Smooth muscle cell (in vitro differentiated cells): Measurements from ENCODE around the gene MED16. TPM values are rescaled to one million over a fixed set of nuclear protein-coding genes. Genes with fewer than 3 reads are reported as not detected.

ENCODE experiments used
- DNase-seq: peaks from one replicate; lab custom pipeline; 2025; ENCODE audit not compliant: unreplicated experiment; lab: John Stamatoyannopoulos, UW
- H2AFZ ChIP-seq: fragments of 200-600 bp; sonication (generic); 2 replicates; pipeline ENCODE4 v1.6.0; 2016; ENCODE audit warnings: antibody characterized with exemption, low read depth, mild to moderate bottlenecking
- H3F3A ChIP-seq: fragments of 200-600 bp; sonication (generic); 2 replicates; pipeline ENCODE4 v1.6.0; 2017; ENCODE audit warnings: antibody characterized with exemption, low read depth
- H3K27ac ChIP-seq: fragments of 200-600 bp; sonication (generic); 2 replicates; pipeline ENCODE4 v1.5.1; 2016; ENCODE audit warnings: low read depth, mild to moderate bottlenecking
- H3K27me3 ChIP-seq: fragments of 200-600 bp; sonication (generic); 2 replicates; pipeline ENCODE4 v1.6.1; 2016; ENCODE audit warnings: low read depth, mild to moderate bottlenecking
- H3K36me3 ChIP-seq: fragments of 200-600 bp; sonication (generic); 2 replicates; pipeline ENCODE4 v1.5.1; 2016; ENCODE audit warnings: low read depth
- H3K4me1 ChIP-seq: fragments of 200-600 bp; sonication (generic); 2 replicates; pipeline ENCODE4 v1.5.1; 2016; ENCODE audit warnings: low read depth
- H3K4me2 ChIP-seq: fragments of 200-600 bp; sonication (generic); 2 replicates; pipeline ENCODE4 v1.6.0; 2016; ENCODE audit warnings: mild to moderate bottlenecking
- H3K4me3 ChIP-seq: fragments of 200-600 bp; sonication (generic); 2 replicates; pipeline ENCODE4 v1.5.1; 2016; ENCODE audit warnings: mild to moderate bottlenecking
- H3K79me2 ChIP-seq: fragments of 200-600 bp; sonication (generic); 2 replicates; pipeline ENCODE4 v1.6.0; 2016; ENCODE audit warnings: low read depth, mild to moderate bottlenecking
- H3K9ac ChIP-seq: fragments of 200-600 bp; sonication (generic); 2 replicates; pipeline ENCODE4 v1.6.0; 2016; ENCODE audit warnings: low read depth
- H3K9me3 ChIP-seq: fragments of 200-600 bp; sonication (generic); replicated peaks from 2 replicates; pipeline ENCODE4 v1.5.1; 2016; ENCODE audit warnings: low read depth
- H4K20me1 ChIP-seq: fragments of 200-600 bp; sonication (generic); 2 replicates; pipeline ENCODE4 v1.6.0; 2016; ENCODE audit warnings: low read depth
- CTCF ChIP-seq: fragments of 200-600 bp; sonication (generic); IDR thresholded peaks from 2 replicates; pipeline ENCODE4 v1.5.1; 2017; ENCODE audit warnings: borderline replicate concordance, mild to moderate bottlenecking, antibody characterized with exemption; ENCODE audit not compliant: insufficient read depth, poor library complexity, severe bottlenecking
- WGBS: methylation state at CpG from one replicate; pipeline ENCODE4 v1.1.7; 2016; ENCODE audit warnings: low lambda C conversion rate; 5-methylcytosine and 5-hydroxymethylcytosine counted together
- polyA plus RNA-seq: library from polyadenylated mRNA; unstranded; fragments of >200 nt; fragmentation: Nextera tagmentation; extraction: Ambion mirVana; gene quantifications from 2 replicates; pipeline ENCODE4 v1.2.1, GENCODE V29; 2016
- total RNA-seq: library from RNA; depleted of rRNA; stranded (reverse); fragments of >200 nt; gene quantifications from 2 replicates; pipeline ENCODE4 v1.2.3, GENCODE V29; 2014

The MED16 gene
- total and polyA plus RNA-seq, 2 experiments from 2014 or later = 25.2 to 87.1 TPM

DNA sequence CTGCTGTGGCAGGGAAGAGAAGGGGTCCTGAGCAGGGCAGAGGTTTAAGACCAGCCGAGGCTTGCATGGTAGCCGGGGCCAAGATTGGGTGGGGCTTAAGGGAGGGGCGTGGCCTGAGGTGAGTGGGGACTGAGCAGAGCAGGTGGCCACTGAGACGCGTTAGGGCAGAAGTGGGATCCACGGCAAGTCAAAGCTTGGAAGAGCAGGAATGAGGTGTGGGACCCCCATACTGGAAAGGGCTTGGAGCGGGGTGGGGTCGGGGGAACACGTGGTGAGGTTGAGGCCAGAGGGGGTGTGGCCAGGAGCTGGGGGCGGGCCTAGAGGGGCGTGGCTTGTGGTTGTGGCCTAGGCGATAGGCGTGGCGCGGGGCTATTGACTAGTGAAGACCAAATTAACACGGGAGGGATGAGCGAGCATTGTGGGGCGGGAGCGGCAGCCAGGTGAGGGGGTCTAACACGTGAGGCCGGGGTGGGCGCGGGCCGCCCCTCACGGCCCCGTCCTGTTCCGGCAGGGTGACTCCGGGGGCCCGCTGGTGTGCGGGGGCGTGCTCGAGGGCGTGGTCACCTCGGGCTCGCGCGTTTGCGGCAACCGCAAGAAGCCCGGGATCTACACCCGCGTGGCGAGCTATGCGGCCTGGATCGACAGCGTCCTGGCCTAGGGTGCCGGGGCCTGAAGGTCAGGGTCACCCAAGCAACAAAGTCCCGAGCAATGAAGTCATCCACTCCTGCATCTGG is 30.2 kb downstream of the MED16 start:
- Histone ChIP-seq H4K20me1 (no peaks in the 10 kb centered on the region), H3K79me2 (no peaks in the 10 kb centered on the region), H3K9me3 (no peaks in the 10 kb centered on the region), H2AFZ (no peak overlapping the region), H3K4me2 (no peak overlapping the region), H3K4me3 (no peak overlapping the region), H3K9ac (no peak overlapping the region), H3K4me1 (no peaks in the 10 kb centered on the region), H3K27ac (no peak overlapping the region), H3F3A (no peaks in the 10 kb centered on the region), H3K36me3 (no peaks in the 10 kb centered on the region), H3K27me3 (peaks cover 33% of the 10 kb centered on the region)
- TF ChIP-seq CTCF = no peak
- WGBS = 15% methylated on average over 19 of the region's 48 CpGs
- DNase-seq = no peak

DNA sequence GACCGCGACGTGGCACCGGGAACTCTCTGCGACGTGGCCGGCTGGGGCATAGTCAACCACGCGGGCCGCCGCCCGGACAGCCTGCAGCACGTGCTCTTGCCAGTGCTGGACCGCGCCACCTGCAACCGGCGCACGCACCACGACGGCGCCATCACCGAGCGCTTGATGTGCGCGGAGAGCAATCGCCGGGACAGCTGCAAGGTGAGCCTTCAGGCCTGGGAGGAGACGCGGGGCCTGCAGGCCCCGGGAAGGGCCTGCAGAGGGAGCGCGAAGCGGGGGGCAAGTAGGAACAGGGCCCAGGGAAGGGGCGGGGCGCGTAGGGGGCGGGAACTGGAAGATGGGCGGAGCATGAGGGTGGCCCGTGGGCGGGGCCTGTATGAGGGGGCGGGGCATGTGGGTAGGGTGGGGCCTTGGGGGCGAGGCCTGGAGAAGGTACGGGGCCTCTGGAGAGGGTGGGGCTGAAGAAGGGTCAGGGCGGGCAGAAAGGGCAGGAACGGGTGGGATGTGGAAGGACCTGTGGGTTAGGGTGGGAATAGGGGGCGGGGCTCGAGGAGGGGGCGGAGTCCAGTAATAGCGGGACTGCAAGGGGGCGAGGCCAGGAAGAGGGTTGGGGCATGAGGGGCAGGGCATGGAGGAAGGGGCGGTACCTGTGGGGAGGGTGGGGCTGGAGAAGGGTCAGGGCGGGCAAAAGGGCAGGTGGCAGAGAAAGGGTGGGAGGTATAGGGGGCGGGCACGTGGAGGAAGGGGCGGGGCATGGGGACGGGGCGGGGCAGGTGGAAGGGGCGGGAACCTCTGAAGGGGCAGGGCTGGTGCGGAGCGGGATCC is 31.0 kb downstream of the MED16 start:
- TF ChIP-seq CTCF = no peak
- no peaks in the 10 kb centered on the region for H4K20me1 ChIP-seq
- H3K9ac ChIP-seq = no peak overlapping the region
- peaks cover 33% of the 10 kb centered on the region for H3K27me3 ChIP-seq
- H3K4me1 ChIP-seq = no peaks in the 10 kb centered on the region
- no peaks in the 10 kb centered on the region for H3F3A ChIP-seq
- H2AFZ ChIP-seq = no peak overlapping the region
- no peak overlapping the region for H3K4me3 ChIP-seq
- no peaks in the 10 kb centered on the region for H3K36me3 ChIP-seq
- H3K4me2 ChIP-seq = no peak overlapping the region
- no peak overlapping the region for H3K27ac ChIP-seq
- H3K9me3 ChIP-seq = no peaks in the 10 kb centered on the region
- 7% methylated on average over 34 of the region's 60 CpGs for WGBS
- DNase-seq = no peak
- H3K79me2 ChIP-seq = no peaks in the 10 kb centered on the region

GRCh38 chr19:861141-861755 is 31.7 kb downstream of the MED16 start:
- WGBS = no CpG with 5 or more reads among the region's 35 CpGs
- no peak for DNase-seq
- Histone ChIP-seq H3K79me2 (no peaks in the 10 kb centered on the region), H3K9ac (no peak overlapping the region), H3K36me3 (no peaks in the 10 kb centered on the region), H3K4me3 (no peak overlapping the region), H3K4me2 (no peak overlapping the region), H3F3A (no peaks in the 10 kb centered on the region), H3K27ac (no peak overlapping the region), H3K27me3 (peaks cover 33% of the 10 kb centered on the region), H3K9me3 (no peaks in the 10 kb centered on the region), H3K4me1 (no peaks in the 10 kb centered on the region), H2AFZ (no peak overlapping the region), H4K20me1 (no peaks in the 10 kb centered on the region)
- no peak for TF ChIP-seq CTCF
